HS-27A (cell line): ENCODE measurements around the gene ANKRD39.

ENCODE experiments used
- DNase-seq: peaks from one replicate; pipeline ENCODE4 v3.0.0-alpha.2; 2012; ENCODE audit warnings: low read depth, missing footprints

The ANKRD39 gene

GRCh38 chr2:96826546-96827278 lies 31.1 kb downstream of the ANKRD39 start:
- DNase-seq: no peak

- no peak for DNase-seq
Measured at GRCh38 chr2:96825057-96825456, 32.8 kb downstream of the ANKRD39 start.

DNA sequence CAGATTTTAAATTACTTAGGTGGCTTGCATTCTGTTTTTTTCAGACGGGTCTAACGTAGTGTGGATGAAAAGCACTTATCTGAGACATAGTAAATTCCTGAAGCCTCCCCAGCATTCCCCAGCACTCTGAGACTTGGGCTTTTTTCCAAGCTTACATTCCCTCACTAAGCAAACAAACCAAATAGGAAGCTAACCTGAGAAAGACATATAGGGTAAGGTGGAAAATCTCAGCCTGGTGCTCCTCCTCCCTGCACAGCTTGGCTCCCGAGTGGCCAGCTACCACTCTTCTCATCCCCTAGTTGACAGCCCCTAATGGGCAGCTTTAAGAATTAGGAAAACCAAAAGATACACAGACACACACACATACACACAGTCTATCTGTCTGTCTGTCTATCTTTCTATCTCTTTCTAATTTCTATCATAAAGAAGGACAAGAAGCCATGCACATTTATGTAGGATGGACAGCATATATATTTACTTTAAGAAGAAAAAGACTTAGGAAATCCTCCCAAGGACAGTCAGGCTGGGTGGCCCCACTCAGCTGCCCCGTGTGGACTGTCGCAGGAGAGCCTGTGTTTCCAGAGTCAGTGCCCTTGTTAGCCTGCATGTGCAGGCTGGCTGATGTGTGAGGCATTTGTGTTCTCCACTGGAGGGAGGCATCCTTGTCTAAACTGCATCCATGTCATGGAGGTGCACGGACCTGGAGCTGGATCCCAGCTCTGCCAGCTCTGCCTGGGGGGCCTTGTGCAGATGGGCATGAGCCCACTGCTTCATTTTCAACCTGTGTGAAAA lies 33.5 kb downstream of the ANKRD39 start:
- no peak for DNase-seq

DNA sequence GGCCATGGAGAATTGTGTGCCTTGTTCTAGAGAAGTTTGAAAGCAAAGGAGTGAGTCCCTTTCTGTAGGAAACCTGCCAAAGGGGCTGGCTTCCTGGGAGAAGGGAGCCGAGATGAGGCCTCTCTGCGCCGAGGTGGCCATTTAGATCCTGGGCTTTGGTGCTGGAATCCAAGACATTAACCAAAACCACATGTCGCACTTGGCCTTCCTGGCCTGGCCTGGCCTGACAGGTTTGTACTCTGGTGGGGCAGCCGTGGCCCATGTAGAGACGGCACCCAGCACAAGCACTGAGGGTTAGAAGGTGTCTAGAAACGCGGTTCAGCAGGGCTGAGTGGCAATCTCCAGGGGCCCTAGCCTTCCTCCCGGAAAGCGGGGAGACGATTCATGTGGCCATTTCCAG lies 34.6 kb downstream of the ANKRD39 start:
- DNase-seq: no peak

- DNase-seq: no peak
Measured at GRCh38 chr2:96822786-96823185, 35.0 kb downstream of the ANKRD39 start.

- DNase-seq: no peak
Measured at GRCh38 chr2:96821113-96821675, 36.6 kb downstream of the ANKRD39 start.

GRCh38 chr2:96819876-96820511 lies 37.8 kb downstream of the ANKRD39 start:
- no peak for DNase-seq

DNA sequence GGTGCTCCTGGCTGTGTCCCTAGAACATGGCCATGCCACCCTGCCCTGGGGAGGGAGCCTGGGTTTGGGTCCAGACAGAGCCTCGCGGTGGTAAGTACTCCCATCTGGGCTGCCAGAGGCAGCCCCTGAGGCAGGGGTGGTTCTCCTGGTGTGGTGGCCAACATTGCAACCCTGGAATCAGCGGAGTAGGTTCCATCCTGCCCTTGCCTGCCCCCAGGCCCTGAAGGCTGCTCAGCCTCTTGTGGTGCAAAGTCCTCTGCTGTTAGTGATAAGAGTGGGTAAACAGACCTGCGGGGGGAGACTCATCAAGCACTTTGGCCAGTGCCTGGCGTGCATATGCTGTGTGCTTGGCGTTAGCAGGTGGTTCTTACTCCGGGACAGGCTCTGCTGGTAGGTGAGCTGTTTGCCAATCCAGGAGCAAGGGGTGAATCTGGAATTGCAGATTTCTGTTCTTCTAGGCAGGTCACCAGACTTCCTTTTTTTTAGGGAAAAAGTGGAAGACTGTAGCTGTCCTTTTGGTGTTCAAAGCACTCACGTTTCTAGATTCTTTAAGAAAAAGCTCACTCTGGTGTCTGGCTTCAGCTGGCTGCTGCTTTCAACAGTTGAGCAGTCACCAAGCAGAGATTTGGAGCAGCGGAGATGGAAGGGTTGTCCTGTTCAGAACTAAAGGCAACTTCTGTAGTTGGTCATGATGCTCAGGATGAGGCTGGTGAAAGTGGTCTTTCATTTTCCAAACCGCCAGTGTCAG lies 38.5 kb downstream of the ANKRD39 start:
- DNase-seq: no peak

GRCh38 chr2:96817882-96818281 lies 39.9 kb downstream of the ANKRD39 start:
- DNase-seq: no peak

DNA sequence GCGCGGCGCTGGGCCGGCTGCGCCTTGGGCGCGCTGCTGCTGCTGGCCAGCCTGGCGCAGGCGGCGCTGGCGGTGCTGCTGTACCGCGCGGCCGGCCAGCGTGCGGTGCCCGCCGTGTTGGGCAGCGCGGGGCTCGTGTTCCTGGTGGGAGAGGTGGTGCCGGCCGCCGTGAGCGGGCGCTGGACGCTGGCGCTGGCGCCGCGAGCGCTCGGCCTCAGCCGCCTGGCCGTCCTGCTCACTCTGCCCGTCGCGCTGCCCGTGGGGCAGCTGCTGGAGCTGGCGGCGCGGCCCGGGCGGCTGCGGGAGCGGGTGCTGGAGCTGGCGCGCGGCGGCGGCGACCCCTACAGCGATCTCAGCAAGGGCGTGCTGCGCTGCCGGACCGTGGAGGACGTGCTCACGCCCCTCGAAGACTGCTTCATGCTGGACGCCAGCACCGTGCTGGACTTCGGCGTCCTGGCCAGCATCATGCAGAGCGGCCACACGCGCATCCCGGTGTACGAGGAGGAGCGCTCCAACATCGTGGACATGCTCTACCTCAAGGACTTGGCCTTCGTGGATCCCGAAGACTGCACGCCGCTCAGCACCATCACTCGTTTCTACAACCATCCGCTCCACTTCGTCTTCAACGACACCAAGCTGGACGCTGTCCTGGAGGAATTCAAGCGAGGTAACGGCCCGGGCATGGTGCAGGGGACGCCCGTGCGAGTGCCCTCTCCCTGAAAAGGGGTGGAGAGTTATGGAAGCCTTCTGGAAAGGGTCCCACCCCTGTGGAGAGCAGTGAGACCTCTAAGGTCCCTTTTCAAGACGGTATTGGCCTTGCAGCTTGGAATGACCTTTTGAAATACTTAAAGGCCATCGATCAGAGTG lies 40.7 kb downstream of the ANKRD39 start:
- DNase-seq: no peak

- peak; percentile 68 for DNase-seq
Measured at GRCh38 chr2:96816127-96816835, 41.5 kb downstream of the ANKRD39 start, which contains the start of gene CNNM3. TSS of gene CNNM3 (plus strand) at chr2:96816268. CDS start at chr2:96816278, 10 bp downstream.

GRCh38 chr2:96815326-96816126 lies 42.3 kb downstream of the ANKRD39 start:
- DNase-seq: no peak

DNA sequence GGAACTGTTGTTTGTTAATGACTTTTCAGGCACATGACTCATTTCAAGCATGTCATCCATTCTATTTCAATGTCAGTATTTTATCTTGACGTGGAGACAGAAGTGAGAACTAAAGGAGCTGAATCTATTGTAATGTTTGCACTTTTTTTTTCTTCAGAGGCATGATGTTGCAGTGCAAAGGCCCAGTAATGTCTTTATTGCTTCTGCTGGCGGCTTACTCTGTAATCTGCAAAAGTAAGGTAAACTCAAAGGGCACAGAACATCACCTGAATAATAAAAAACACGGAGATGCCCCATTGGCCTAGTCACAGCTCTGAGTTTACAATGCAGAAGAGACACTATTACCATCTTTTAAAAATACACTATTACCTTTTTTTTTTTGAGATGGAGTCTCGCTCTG lies 44.2 kb downstream of the ANKRD39 start:
- no peak for DNase-seq

- DNase-seq: no peak
Measured at GRCh38 chr2:96811917-96812316, 45.9 kb downstream of the ANKRD39 start.

DNA sequence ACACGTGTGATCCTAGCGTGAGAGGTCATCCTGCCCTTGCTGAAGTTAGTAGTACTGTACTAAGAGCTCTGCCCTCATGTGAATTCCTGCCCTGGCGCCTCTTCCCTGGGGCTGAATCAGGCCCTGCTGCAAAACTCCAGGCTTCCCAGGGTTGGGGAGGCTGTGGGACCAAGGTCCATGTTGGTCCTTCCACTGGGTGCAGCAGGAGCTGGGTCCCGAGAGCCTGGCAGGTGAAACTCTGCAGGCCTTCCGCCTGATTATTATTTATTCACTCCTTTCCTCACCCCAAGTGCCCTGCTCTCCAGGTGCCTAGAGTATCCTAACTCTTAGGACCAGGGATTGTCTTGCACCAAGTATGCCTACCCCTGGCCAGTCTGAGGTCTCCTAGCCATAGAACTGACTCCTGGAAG lies 47.0 kb downstream of the ANKRD39 start:
- DNase-seq: no peak

GRCh38 chr2:96809951-96810782 lies 47.6 kb downstream of the ANKRD39 start:
- DNase-seq: no peak

GRCh38 chr2:96809216-96809882 lies 48.5 kb downstream of the ANKRD39 start:
- DNase-seq: no peak
